ENCODE measurements around the gene STAT5B. TPM values are rescaled to one million over a fixed set of nuclear protein-coding genes. Genes with fewer than 3 reads are reported as not detected.

STAT5B gene
- total RNA-seq, 2 donors from 2014 or later = 35.7 to 51.4 TPM

DNA sequence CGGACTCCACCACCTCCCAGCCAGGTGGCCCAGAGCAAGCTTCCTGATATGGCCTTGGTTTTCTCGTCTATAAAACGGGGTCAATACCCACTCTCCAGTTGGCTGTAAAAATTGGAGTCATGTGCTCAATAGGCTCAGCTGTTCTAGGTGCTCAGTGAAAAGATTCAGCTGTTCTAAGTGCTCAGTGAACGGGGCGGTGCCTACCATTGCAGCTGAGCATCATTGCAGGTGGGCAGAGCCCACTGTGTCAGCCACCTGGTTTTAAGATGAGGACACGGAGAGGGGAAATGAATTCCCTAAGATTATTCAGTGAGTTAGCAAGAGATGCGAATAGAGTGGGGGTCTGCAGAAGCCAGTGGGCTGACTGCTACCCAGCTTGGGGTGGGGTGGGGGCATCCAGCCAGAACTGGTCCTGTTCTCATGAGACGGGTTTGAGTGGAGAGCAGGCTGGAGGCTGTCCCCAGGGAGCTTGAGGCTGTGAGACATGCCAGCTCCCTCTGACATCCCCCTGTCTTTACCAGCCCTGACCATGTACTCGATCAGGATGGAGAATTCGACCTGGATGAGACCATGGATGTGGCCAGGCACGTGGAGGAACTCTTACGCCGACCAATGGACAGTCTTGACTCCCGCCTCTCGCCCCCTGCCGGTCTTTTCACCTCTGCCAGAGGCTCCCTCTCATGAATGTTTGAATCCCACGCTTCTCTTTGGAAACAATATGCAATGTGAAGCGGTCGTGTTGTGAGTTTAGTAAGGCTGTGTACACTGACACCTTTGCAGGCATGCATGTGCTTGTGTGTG, 34.0 kb upstream of the STAT5B start:
- Histone ChIP-seq H3K9me3 (ENCODE audit: control insufficient read depth, low read length) (no peaks in the 10 kb centered on the region), H3K36me3 (ENCODE audit: control insufficient read depth, insufficient read depth, low read length) (peaks cover 5% of the 10 kb centered on the region), H3K27ac (ENCODE audit: low read depth, low read length) (no peak overlapping the region), H3K4me3 (ENCODE audit: low read length) (no peak overlapping the region), H3K4me1 (ENCODE audit: control insufficient read depth, insufficient read depth, low read length) (no peaks in the 10 kb centered on the region), H3K9ac (ENCODE audit: extremely low read depth, low read length, poor library complexity, severe bottlenecking) (no peak overlapping the region), H3K27me3 (ENCODE audit: control insufficient read depth, insufficient read depth, low read length, poor library complexity, severe bottlenecking) (no peaks in the 10 kb centered on the region)
- H3K4me3 Mint-ChIP-seq = no peak overlapping the region
- TF ChIP-seq, protein P1, sequence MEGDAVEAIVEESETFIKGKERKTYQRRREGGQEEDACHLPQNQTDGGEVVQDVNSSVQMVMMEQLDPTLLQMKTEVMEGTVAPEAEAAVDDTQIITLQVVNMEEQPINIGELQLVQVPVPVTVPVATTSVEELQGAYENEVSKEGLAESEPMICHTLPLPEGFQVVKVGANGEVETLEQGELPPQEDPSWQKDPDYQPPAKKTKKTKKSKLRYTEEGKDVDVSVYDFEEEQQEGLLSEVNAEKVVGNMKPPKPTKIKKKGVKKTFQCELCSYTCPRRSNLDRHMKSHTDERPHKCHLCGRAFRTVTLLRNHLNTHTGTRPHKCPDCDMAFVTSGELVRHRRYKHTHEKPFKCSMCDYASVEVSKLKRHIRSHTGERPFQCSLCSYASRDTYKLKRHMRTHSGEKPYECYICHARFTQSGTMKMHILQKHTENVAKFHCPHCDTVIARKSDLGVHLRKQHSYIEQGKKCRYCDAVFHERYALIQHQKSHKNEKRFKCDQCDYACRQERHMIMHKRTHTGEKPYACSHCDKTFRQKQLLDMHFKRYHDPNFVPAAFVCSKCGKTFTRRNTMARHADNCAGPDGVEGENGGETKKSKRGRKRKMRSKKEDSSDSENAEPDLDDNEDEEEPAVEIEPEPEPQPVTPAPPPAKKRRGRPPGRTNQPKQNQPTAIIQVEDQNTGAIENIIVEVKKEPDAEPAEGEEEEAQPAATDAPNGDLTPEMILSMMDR (conservative IDR thresholded peaks at IDR 0.05) = peak; percentile 57
- no peaks in the 10 kb centered on the region for H3K9me3 Mint-ChIP-seq
- peaks cover 18% of the 10 kb centered on the region for H3K4me1 Mint-ChIP-seq
- peaks cover under 1% of the 10 kb centered on the region for H3K36me3 Mint-ChIP-seq (ENCODE audit: low read depth)
- whole genome bisulfite sequencing, 2 experiments (ENCODE audit: insufficient coverage in 1 of 2, insufficient read length in 1 of 2) = 85 to 91% methylated on average over 14 to 19 of the region's 19 CpGs
- peaks cover 1% of the 10 kb centered on the region for H3K27me3 Mint-ChIP-seq (ENCODE audit: insufficient read depth)
- DNase-seq = peak; percentile 82
- H3K27ac Mint-ChIP-seq = no peak overlapping the region

DNA sequence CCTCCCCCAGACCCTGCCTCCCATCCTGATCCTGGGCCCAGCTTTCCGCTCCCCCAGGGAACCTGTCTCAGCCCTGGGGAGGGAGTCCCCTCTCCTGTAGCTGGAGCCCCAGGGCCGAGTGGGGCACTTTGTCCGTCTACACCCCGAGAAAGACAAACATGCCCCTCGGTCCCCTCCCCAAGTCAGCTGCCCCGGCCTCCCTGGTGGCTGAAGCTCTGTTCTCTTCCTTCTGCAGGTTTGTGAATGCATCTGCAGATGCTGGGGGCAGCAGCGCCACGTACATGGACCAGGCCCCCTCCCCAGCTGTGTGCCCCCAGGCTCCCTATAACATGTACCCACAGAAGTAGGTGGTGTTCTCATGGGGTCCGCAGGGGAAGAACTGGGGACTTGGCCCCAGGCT, 33.0 kb upstream of the STAT5B start:
- H3K27ac Mint-ChIP-seq = no peak overlapping the region
- peaks cover 1% of the 10 kb centered on the region for H3K27me3 Mint-ChIP-seq (ENCODE audit: insufficient read depth)
- H3K36me3 Mint-ChIP-seq (ENCODE audit: low read depth) = no peaks in the 10 kb centered on the region

DNA sequence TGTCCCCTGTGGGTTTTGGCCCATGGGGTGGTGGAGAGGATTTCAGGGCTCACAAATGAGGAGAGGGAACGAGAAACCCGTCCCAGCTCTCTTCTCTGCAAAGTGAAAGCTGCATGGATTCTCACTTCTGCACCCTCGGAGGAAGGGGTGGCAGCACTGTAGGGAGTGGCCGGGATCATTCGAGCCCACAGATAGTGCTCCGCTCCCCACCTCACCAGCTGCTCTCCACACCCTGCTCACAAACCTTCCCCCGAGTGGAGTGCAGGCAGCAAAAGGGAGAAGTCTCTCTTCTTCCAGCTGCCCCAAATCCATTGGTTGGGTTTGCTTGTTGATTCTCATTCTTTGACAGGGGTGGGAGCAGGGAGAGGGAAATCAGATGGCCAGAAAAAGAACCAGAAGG, 32.3 kb upstream of the STAT5B start:
- Histone ChIP-seq H3K9me3 (ENCODE audit: control insufficient read depth, low read length) (no peaks in the 10 kb centered on the region), H3K27me3 (ENCODE audit: control insufficient read depth, insufficient read depth, low read length, poor library complexity, severe bottlenecking) (no peaks in the 10 kb centered on the region), H3K27ac (ENCODE audit: low read depth, low read length) (no peak overlapping the region), H3K4me3 (ENCODE audit: low read length) (no peak overlapping the region), H3K4me1 (ENCODE audit: control insufficient read depth, insufficient read depth, low read length) (no peaks in the 10 kb centered on the region), H3K36me3 (ENCODE audit: control insufficient read depth, insufficient read depth, low read length) (no peaks in the 10 kb centered on the region), H3K9ac (ENCODE audit: extremely low read depth, low read length, poor library complexity, severe bottlenecking) (no peak overlapping the region)
- WGBS, 2 experiments (ENCODE audit: insufficient coverage in 1 of 2, insufficient read length in 1 of 2) = 90 to 94% methylated on average over 3 to 7 of the region's 7 CpGs
- no peak for DNase-seq
- Mint-ChIP-seq H3K4me3 (no peak overlapping the region), H3K27me3 (ENCODE audit: insufficient read depth) (peaks cover 1% of the 10 kb centered on the region), H3K4me1 (peaks cover 9% of the 10 kb centered on the region), H3K27ac (no peak overlapping the region), H3K9me3 (no peaks in the 10 kb centered on the region), H3K36me3 (ENCODE audit: low read depth) (no peaks in the 10 kb centered on the region)
- TF ChIP-seq, protein P1 (conservative IDR thresholded peaks at IDR 0.05) = no peak

More for the DNA sequence above, 33.0 kb upstream of the STAT5B start:
- no peaks in the 10 kb centered on the region for H3K4me1 ChIP-seq (ENCODE audit: control insufficient read depth, insufficient read depth, low read length)
- H3K9me3 ChIP-seq (ENCODE audit: control insufficient read depth, low read length) = no peaks in the 10 kb centered on the region
- no peak overlapping the region for H3K27ac ChIP-seq (ENCODE audit: low read depth, low read length)
- 93% methylated on average over 6 to 9 of the region's 9 CpGs for WGBS, 2 experiments (ENCODE audit: insufficient coverage in 1 of 2, insufficient read length in 1 of 2)
- H3K4me3 ChIP-seq (ENCODE audit: low read length) = no peak overlapping the region
- no peak for DNase-seq
- Mint-ChIP-seq H3K4me1 (peaks cover 16% of the 10 kb centered on the region), H3K9me3 (no peaks in the 10 kb centered on the region), H3K4me3 (no peak overlapping the region)
- H3K9ac ChIP-seq (ENCODE audit: extremely low read depth, low read length, poor library complexity, severe bottlenecking) = no peak overlapping the region
- no peaks in the 10 kb centered on the region for H3K27me3 ChIP-seq (ENCODE audit: control insufficient read depth, insufficient read depth, low read length, poor library complexity, severe bottlenecking)
- TF ChIP-seq, protein P1 (conservative IDR thresholded peaks at IDR 0.05) = no peak
- H3K36me3 ChIP-seq (ENCODE audit: control insufficient read depth, insufficient read depth, low read length) = peaks cover 5% of the 10 kb centered on the region

Data from endodermal cell (in vitro differentiated cells).